Measurements from ENCODE around the gene HOXA5.

Gene HOXA5

GRCh38 chr7:27174874-27175625 lies 31.6 kb upstream of the HOXA5 start:
- H3K4me3 ChIP-seq (replicated peaks; ENCODE audit: insufficient read depth, low read length), result no peak overlapping the region
- H3K27ac ChIP-seq (replicated peaks), result no peak overlapping the region
- DNase-seq (ENCODE audit: low read depth in 1 of 2, low spot score in 1 of 2), result no peak
- no peak for TF ChIP-seq POLR2AphosphoS5 (IDR thresholded peaks at IDR 0.05; ENCODE audit: low read depth)
- TF ChIP-seq GABPA (IDR thresholded peaks at IDR 0.05; ENCODE audit: low read depth), result no peak
- TF ChIP-seq SPI1 (IDR thresholded peaks at IDR 0.05; ENCODE audit: borderline replicate concordance, low read depth), result no peak
- no peak for TF ChIP-seq CTCF (IDR thresholded peaks at IDR 0.05; ENCODE audit: insufficient read depth, low read length)
- TF ChIP-seq REST (IDR thresholded peaks at IDR 0.05; ENCODE audit: insufficient replicate concordance, low read depth), result no peak
- H3K27me3 ChIP-seq (ENCODE audit: insufficient read depth, poor library complexity, severe bottlenecking), result peaks cover 55% of the 10 kb centered on the region

GRCh38 chr7:27173956-27174873 lies 30.7 kb upstream of the HOXA5 start, which contains the start of gene HOXA10:
HOXA10 (minus strand) TSS chr7:27174320; CDS start chr7:27174306, 14 bp downstream.
- H3K4me3 ChIP-seq (replicated peaks; ENCODE audit: insufficient read depth, low read length), result peak within 1 kb of the TSS; percentile 40
- peaks cover 55% of the 10 kb centered on the region for H3K27me3 ChIP-seq (ENCODE audit: insufficient read depth, poor library complexity, severe bottlenecking)
- TF ChIP-seq SPI1 (IDR thresholded peaks at IDR 0.05; ENCODE audit: borderline replicate concordance, low read depth), result no peak
- TF ChIP-seq GABPA (IDR thresholded peaks at IDR 0.05; ENCODE audit: low read depth), result no peak
- DNase-seq (ENCODE audit: low read depth in 1 of 2, low spot score in 1 of 2), result no peak
- H3K27ac ChIP-seq (replicated peaks), result no peak within 1 kb of the TSS

GRCh38 chr7:27173511-27173955 lies 30.1 kb upstream of the HOXA5 start:
- peak in 1 of 2 experiments; percentile 60 for DNase-seq (ENCODE audit: low read depth in 1 of 2, low spot score in 1 of 2)

More at GRCh38 chr7:27173511-27173955, 30.1 kb upstream of the HOXA5 start:
- H3K27ac ChIP-seq (replicated peaks), result no peak overlapping the region
- H3K4me3 ChIP-seq (replicated peaks; ENCODE audit: insufficient read depth, low read length), result peak overlapping the region; percentile 40
- H3K27me3 ChIP-seq (ENCODE audit: insufficient read depth, poor library complexity, severe bottlenecking), result peaks cover 61% of the 10 kb centered on the region
- TF ChIP-seq POLR2AphosphoS5 (IDR thresholded peaks at IDR 0.05; ENCODE audit: low read depth), result peak; percentile 38; the same call in 1 of the 2 replicates
- TF ChIP-seq GABPA (IDR thresholded peaks at IDR 0.05; ENCODE audit: low read depth), result no peak
- TF ChIP-seq REST (IDR thresholded peaks at IDR 0.05; ENCODE audit: insufficient replicate concordance, low read depth), result peak; percentile 12

Measured in HL-60 (cell line).